GM21786 (cell line): ENCODE results near the gene TBCD.

Source experiments
- ATAC-seq: cut with Tn5 transposase; IDR thresholded peaks from one replicate; pipeline ENCODE4 v1.9.1; 2021; ENCODE audit not compliant: unreplicated experiment

The TBCD gene

GRCh38 chr17:82831041-82831817 lies 79.4 kb downstream of the TBCD start:
- no peak for ATAC-seq

- no peak for ATAC-seq
Measured at GRCh38 chr17:82831818-82832200, 79.9 kb downstream of the TBCD start.

GRCh38 chr17:82832411-82832810 lies 80.5 kb downstream of the TBCD start:
- no peak for ATAC-seq

GRCh38 chr17:82832881-82833475 lies 81.1 kb downstream of the TBCD start:
- no peak for ATAC-seq

- no peak for ATAC-seq
Measured at GRCh38 chr17:82835122-82835521, 83.3 kb downstream of the TBCD start.

- no peak for ATAC-seq
Measured at GRCh38 chr17:82835766-82836512, 84.1 kb downstream of the TBCD start.

GRCh38 chr17:82836823-82837357 lies 85.0 kb downstream of the TBCD start:
- no peak for ATAC-seq

GRCh38 chr17:82837586-82838320 lies 85.9 kb downstream of the TBCD start:
- ATAC-seq, result no peak

GRCh38 chr17:82838386-82839063 lies 86.7 kb downstream of the TBCD start:
- ATAC-seq, result no peak

GRCh38 chr17:82839617-82840292 lies 87.9 kb downstream of the TBCD start, which contains the start of gene ZNF750:
Gene ZNF750, minus strand, starts transcription at chr17:82840022. Its CDS starts 7,568 bp downstream, at chr17:82832454.
- ATAC-seq, result no peak

- no peak for ATAC-seq
Measured at GRCh38 chr17:82840431-82840831, 88.6 kb downstream of the TBCD start.

GRCh38 chr17:82841921-82842596 lies 90.2 kb downstream of the TBCD start:
- ATAC-seq, result no peak

- no peak for ATAC-seq
Measured at GRCh38 chr17:82843904-82844680, 92.2 kb downstream of the TBCD start.

GRCh38 chr17:82844796-82845162 lies 92.9 kb downstream of the TBCD start:
- no peak for ATAC-seq

- no peak for ATAC-seq
Measured at GRCh38 chr17:82845163-82845807, 93.4 kb downstream of the TBCD start.

- ATAC-seq, result no peak
Measured at GRCh38 chr17:82846061-82846691, 94.3 kb downstream of the TBCD start.

- no peak for ATAC-seq
Measured at GRCh38 chr17:82848022-82848592, 96.2 kb downstream of the TBCD start.
